ENCODE measurements around the gene TSPAN32. TPM values are rescaled to one million over a fixed set of nuclear protein-coding genes. Genes with fewer than 3 reads are reported as not detected.
"Not testable (repeated sequence)": the region's sequence is repeated elsewhere in the genome, so short reads cannot be mapped to it uniquely, and the experiment has no call there.

TSPAN32 gene
- total RNA-seq, 1 experiment from 2014 or later = 0.05 TPM

- DNase-seq (ENCODE audit: low read depth) = not testable (repeated sequence)
Measured at GRCh38 chr11:2333486-2334205, 31.8 kb downstream of the TSPAN32 start.

- not testable (repeated sequence) for DNase-seq (ENCODE audit: low read depth)
Measured at GRCh38 chr11:2335286-2335685, 33.5 kb downstream of the TSPAN32 start.

GRCh38 chr11:2338760-2339159 lies 36.9 kb downstream of the TSPAN32 start:
- DNase-seq (ENCODE audit: low read depth) = not testable (repeated sequence)

GRCh38 chr11:2342557-2342956 lies 40.7 kb downstream of the TSPAN32 start:
- DNase-seq (ENCODE audit: low read depth) = no peak

- no peak for DNase-seq (ENCODE audit: low read depth)
Measured at GRCh38 chr11:2342981-2343380, 41.2 kb downstream of the TSPAN32 start.

- DNase-seq (ENCODE audit: low read depth) = no peak
Measured at GRCh38 chr11:2343502-2343901, 41.7 kb downstream of the TSPAN32 start.

GRCh38 chr11:2345050-2345449 lies 43.2 kb downstream of the TSPAN32 start:
- no peak for DNase-seq (ENCODE audit: low read depth)

GRCh38 chr11:2346014-2346413 lies 44.2 kb downstream of the TSPAN32 start:
- DNase-seq (ENCODE audit: low read depth) = no peak

- no peak for DNase-seq (ENCODE audit: low read depth)
Measured at GRCh38 chr11:2346586-2347307, 44.9 kb downstream of the TSPAN32 start.

GRCh38 chr11:2347308-2347830 lies 45.6 kb downstream of the TSPAN32 start:
- DNase-seq (ENCODE audit: low read depth) = no peak

GRCh38 chr11:2348986-2349385 lies 47.2 kb downstream of the TSPAN32 start:
- peak; percentile 7 for DNase-seq (ENCODE audit: low read depth)

GRCh38 chr11:2351701-2352100 lies 49.9 kb downstream of the TSPAN32 start:
- no peak for DNase-seq (ENCODE audit: low read depth)

- DNase-seq (ENCODE audit: low read depth) = no peak
Measured at GRCh38 chr11:2352420-2352819, 50.6 kb downstream of the TSPAN32 start.

GRCh38 chr11:2355000-2355644 lies 53.3 kb downstream of the TSPAN32 start:
- peak; percentile 62 for DNase-seq (ENCODE audit: low read depth)

GRCh38 chr11:2357246-2357645 lies 55.4 kb downstream of the TSPAN32 start:
- no peak for DNase-seq (ENCODE audit: low read depth)

- not testable (repeated sequence) for DNase-seq (ENCODE audit: low read depth)
Measured at GRCh38 chr11:2357651-2358050, 55.8 kb downstream of the TSPAN32 start.

GRCh38 chr11:2358754-2359442 lies 57.1 kb downstream of the TSPAN32 start:
- DNase-seq (ENCODE audit: low read depth) = no peak

- DNase-seq (ENCODE audit: low read depth) = no peak
Measured at GRCh38 chr11:2359557-2359956, 57.7 kb downstream of the TSPAN32 start.

- no peak for DNase-seq (ENCODE audit: low read depth)
Measured at GRCh38 chr11:2360081-2360642, 58.3 kb downstream of the TSPAN32 start.

GRCh38 chr11:2361565-2361964 lies 59.8 kb downstream of the TSPAN32 start:
- DNase-seq (ENCODE audit: low read depth) = no peak

- DNase-seq (ENCODE audit: low read depth) = no peak
Measured at GRCh38 chr11:2362414-2362813, 60.6 kb downstream of the TSPAN32 start.
